Heart left ventricle (tissue), 16 donors: Measurements from ENCODE around the gene MRPS7. TPM values are rescaled to one million over a fixed set of nuclear protein-coding genes. Genes with fewer than 3 reads are reported as not detected.
A peak's percentile ranks its signal among the peaks of the same experiment; 100 is the strongest.

ENCODE experiments used
- ATAC-seq, 4 donors: fragments of 200-7000 bp; cut with Tn5 transposase; one replicate each; pipeline ENCODE4 v1.9.1; 2020 to 2022; ENCODE audit warnings: moderate library complexity in 4 of 4, mild to moderate bottlenecking in 3 of 4, moderate number of reproducible peaks in 1 of 4
- DNase-seq, 5 donors: peaks; one replicate each; pipeline ENCODE4 v3.0.0-alpha.2; 2020
- H3K27ac ChIP-seq, 12 donors: fragments of 200-600 bp; sonication (generic) in 4 of 12; one replicate each; pipeline versions ENCODE4 v1.5.0 to v1.8.0; 2016 to 2022; ENCODE audit warnings: mild to moderate bottlenecking in 2 of 12
- H3K27me3 ChIP-seq, 9 donors: fragments of 200-600 bp; sonication (generic) in 2 of 9; one replicate each; pipeline versions ENCODE4 v1.5.1 to v1.8.0; 2016 to 2022; ENCODE audit warnings: mild to moderate bottlenecking in 3 of 9
- H3K36me3 ChIP-seq, 9 donors: fragments of 200-600 bp; sonication (generic) in 2 of 9; one replicate each; pipeline versions ENCODE4 v1.5.0 to v1.8.0; 2018 to 2022; ENCODE audit warnings: mild to moderate bottlenecking in 2 of 9
- H3K4me1 ChIP-seq, 12 donors: fragments of 200-600 bp; sonication (generic) in 4 of 12; one replicate each; pipeline versions ENCODE4 v1.5.0 to v1.8.0; 2016 to 2022; ENCODE audit warnings: mild to moderate bottlenecking in 3 of 12
- H3K4me3 ChIP-seq, 12 donors: fragments of 200-600 bp; sonication (generic) in 4 of 12; one replicate each; pipeline versions ENCODE4 v1.5.0 to v1.8.0; 2017 to 2022; ENCODE audit warnings: mild to moderate bottlenecking in 9 of 12, moderate library complexity in 4 of 12
- H3K9me3 ChIP-seq, 12 donors: fragments of 200-600 bp; sonication (generic) in 4 of 12; one replicate each; pipeline versions ENCODE4 v1.5.0 to v1.8.0; 2016 to 2022; ENCODE audit warnings: mild to moderate bottlenecking in 1 of 12
- POLR2A ChIP-seq, 2 donors: fragments of 450-650 bp; IDR thresholded peaks; one replicate each; pipeline ENCODE4 v1.6.1; 2017; ENCODE audit warnings: antibody characterized with exemption in 2 of 2, mild to moderate bottlenecking in 2 of 2, moderate library complexity in 2 of 2
- WGBS, 4 donors: extraction: QIAGEN DNeasy Blood & Tissue Kit in 2 of 4; methylation state at CpG; one replicate each; pipeline versions ENCODE4 v1.1.5 to v1.1.7; 2013 to 2018; 5-methylcytosine and 5-hydroxymethylcytosine counted together
- intact Hi-C, 10 donors: fragments of 100-400 bp; cut with DNase I; formaldehyde crosslinking; loops; one replicate each; pipeline versions ENCODE4 v1.11.1 to v1.14.2; 2022
- polyA plus RNA-seq, 2 donors: library from polyadenylated mRNA; stranded (reverse); fragments of 200-250 nt; gene quantifications; one replicate each; pipeline ENCODE4 v1.2.3, GENCODE V29; 2013
- total RNA-seq, 9 donors: library from RNA; depleted of rRNA in 2 of 9; stranded (reverse); fragments of >200 nt in 2 of 9; fragmentation: NEBNext Ultra II Directional in 3 of 9; extraction: Animal tissue kit (Norgen Biotek cat#: 25700) in 3 of 9; gene quantifications; one replicate each; pipeline versions ENCODE4 v1.1.0 to v1.2.4, GENCODE V29; 2016 to 2023
- TF ChIP-seq, protein P1 (sequence below), 12 donors: fragments of 200-600 bp; sonication (generic) in 4 of 12; IDR thresholded peaks; one replicate each; pipeline versions ENCODE4 v1.5.0 to v1.8.0; 2018 to 2022; ENCODE audit warnings: antibody characterized with exemption in 12 of 12, mild to moderate bottlenecking in 5 of 12
- donor health status: ischemic (EF 13 %, LVEDD 7.1; RV severe dilation, severe dysfunction).
- donor health status: healthy with polysubstance abuse.
- donor health status: DM: no; HTN: yes; CAD: no.
- donor health status: DM: no; HTN: no; CAD: no.
- donor health status: ischemic (EF 25% LVEDD 6.9; RV normal size, moderate dysfunction).
- donor health status: ischemic (EF 25% LVEDD 5.7; RV mildly dilated, moderate dysfunction).
- donor health status: healthy.
- donor health status: DM: yes; HTN: yes; CAD: no.
- donor health status: ischemic (EF 35%, LVEDD 5.7; RV mildly dilated, moderate dysfunction).
- donor health status: nonischemic (EF 11% LVEDD 7.7; RV severe dilation, severe dysfunction).
- donor health status: DM: yes; HTN: yes; CAD: no.
- donor health status: PGD.
- donor health status: ischemic (EF 29% LVEDD 5.4; RV normal size, mild dysfunction).
- donor health status: nonischemic (EF 23%, LVEDD 6.1; RV moderate dilation, normal function).

Gene MRPS7
- total and polyA plus RNA-seq, 11 donors = 76.7 to 143 (median 113) TPM

- peaks cover 0 to 100% (median 98%) of the 10 kb centered on the region in 9 donors for H3K36me3 ChIP-seq
- intact Hi-C loops = no loop called here
- WGBS, 4 donors = 65 to 72% (median 68%) methylated on average over 21 to 23 of the region's 23 CpGs
- TF ChIP-seq POLR2A (IDR thresholded peaks at IDR 0.05) = no peak
- TF ChIP-seq, protein P1, sequence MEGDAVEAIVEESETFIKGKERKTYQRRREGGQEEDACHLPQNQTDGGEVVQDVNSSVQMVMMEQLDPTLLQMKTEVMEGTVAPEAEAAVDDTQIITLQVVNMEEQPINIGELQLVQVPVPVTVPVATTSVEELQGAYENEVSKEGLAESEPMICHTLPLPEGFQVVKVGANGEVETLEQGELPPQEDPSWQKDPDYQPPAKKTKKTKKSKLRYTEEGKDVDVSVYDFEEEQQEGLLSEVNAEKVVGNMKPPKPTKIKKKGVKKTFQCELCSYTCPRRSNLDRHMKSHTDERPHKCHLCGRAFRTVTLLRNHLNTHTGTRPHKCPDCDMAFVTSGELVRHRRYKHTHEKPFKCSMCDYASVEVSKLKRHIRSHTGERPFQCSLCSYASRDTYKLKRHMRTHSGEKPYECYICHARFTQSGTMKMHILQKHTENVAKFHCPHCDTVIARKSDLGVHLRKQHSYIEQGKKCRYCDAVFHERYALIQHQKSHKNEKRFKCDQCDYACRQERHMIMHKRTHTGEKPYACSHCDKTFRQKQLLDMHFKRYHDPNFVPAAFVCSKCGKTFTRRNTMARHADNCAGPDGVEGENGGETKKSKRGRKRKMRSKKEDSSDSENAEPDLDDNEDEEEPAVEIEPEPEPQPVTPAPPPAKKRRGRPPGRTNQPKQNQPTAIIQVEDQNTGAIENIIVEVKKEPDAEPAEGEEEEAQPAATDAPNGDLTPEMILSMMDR (IDR thresholded peaks at IDR 0.05) = peak in 10 of 12 donors; percentile 5 to 52 (median 37)
- DNase-seq (peak in 1 of 5 donors; percentile 73), ATAC-seq (no peak)
- peaks cover 0 to 48% (median 9%) of the 10 kb centered on the region in 12 donors for H3K4me1 ChIP-seq
- H3K27me3 ChIP-seq = no peaks in the 10 kb centered on the region
- no peak overlapping the region for H3K4me3 ChIP-seq
- no peaks in the 10 kb centered on the region for H3K9me3 ChIP-seq
- H3K27ac ChIP-seq = no peak overlapping the region
Measured at GRCh38 chr17:75240394-75241142, 21.1 kb upstream of the MRPS7 start.

DNA sequence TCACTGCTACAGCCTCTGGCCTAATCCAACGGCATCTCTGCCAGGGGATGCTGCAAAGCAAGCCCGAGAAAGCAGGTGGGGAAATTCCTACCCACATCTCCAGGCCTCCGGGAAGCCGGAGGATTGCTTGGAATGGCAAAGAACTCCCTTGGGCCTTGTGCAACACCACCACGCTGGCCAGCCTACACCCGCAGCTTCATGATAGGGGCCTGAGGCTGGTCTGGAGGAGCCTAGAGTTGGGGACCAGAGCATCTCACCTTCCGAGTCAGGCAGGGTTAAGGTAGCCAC lies 20.6 kb upstream of the MRPS7 start:
- Histone ChIP-seq H3K9me3 (no peaks in the 10 kb centered on the region), H3K4me3 (no peak overlapping the region), H3K27me3 (no peaks in the 10 kb centered on the region), H3K27ac (no peak overlapping the region), H3K4me1 (peaks cover 0 to 48% (median 9%) of the 10 kb centered on the region in 12 donors), H3K36me3 (peaks cover 0 to 100% (median 98%) of the 10 kb centered on the region in 9 donors)
- WGBS, 4 donors = 86 to 93% (median 87%) methylated on average over 3 to 7 of the region's 7 CpGs
- DNase-seq = no peak
- TF ChIP-seq POLR2A (IDR thresholded peaks at IDR 0.05) = no peak
- TF ChIP-seq, protein P1 (IDR thresholded peaks at IDR 0.05) = no peak
- intact Hi-C loops = no loop called here
- ATAC-seq = no peak

- Histone ChIP-seq H3K27me3 (no peaks in the 10 kb centered on the region), H3K36me3 (peaks cover 0 to 100% (median 98%) of the 10 kb centered on the region in 9 donors), H3K27ac (no peak overlapping the region), H3K4me3 (no peak overlapping the region), H3K9me3 (no peaks in the 10 kb centered on the region), H3K4me1 (peaks cover 0 to 48% (median 9%) of the 10 kb centered on the region in 12 donors)
- no peak for TF ChIP-seq POLR2A (IDR thresholded peaks at IDR 0.05)
- TF ChIP-seq, protein P1 (IDR thresholded peaks at IDR 0.05) = no peak
- 88 to 96% (median 93%) methylated on average over 9 of the region's 9 CpGs for WGBS, 4 donors
- DNase-seq = no peak
- intact Hi-C loops = no loop called here
- no peak for ATAC-seq
Measured at GRCh38 chr17:75241502-75241901, 20.2 kb upstream of the MRPS7 start.

- peaks cover 0 to 100% (median 95%) of the 10 kb centered on the region in 9 donors for H3K36me3 ChIP-seq
- peak overlapping the region in 1 of 12 donors; percentile 62 for H3K27ac ChIP-seq
- TF ChIP-seq, protein P1 (IDR thresholded peaks at IDR 0.05) = no peak
- TF ChIP-seq POLR2A (IDR thresholded peaks at IDR 0.05) = no peak
- peaks cover 0 to 48% (median 9%) of the 10 kb centered on the region in 12 donors for H3K4me1 ChIP-seq
- WGBS, 4 donors = 72 to 82% (median 81%) methylated on average over 5 to 15 of the region's 15 CpGs
- ATAC-seq (peak in 3 of 4 donors; percentile 35 to 63 (median 45)), DNase-seq (peak in 1 of 5 donors; percentile 65)
- no peaks in the 10 kb centered on the region for H3K27me3 ChIP-seq
- no peaks in the 10 kb centered on the region for H3K9me3 ChIP-seq
- H3K4me3 ChIP-seq = no peak overlapping the region
- intact Hi-C loops = no loop called here
Measured at GRCh38 chr17:75241996-75242460, 19.7 kb upstream of the MRPS7 start.
